C4-2B (cell line): ENCODE measurements around the gene ALG2.

Experiments used
- H3K27ac ChIP-seq: fragments of 450-650 bp; 2 replicates; pipeline ENCODE4 v1.5.1; 2017
- CTCF ChIP-seq: fragments of 450-650 bp; conservative IDR thresholded peaks from 2 replicates; pipeline ENCODE4 v1.5.1; 2017; ENCODE audit warnings: mild to moderate bottlenecking
- ZFX ChIP-seq: fragments of 450-650 bp; IDR thresholded peaks from 2 replicates; pipeline ENCODE4 v1.6.1; 2017

ALG2 gene

GRCh38 chr9:99221621-99222415 lies at the start of gene ALG2, which contains the start of gene SEC61B:
TSS of gene ALG2 (minus strand) at chr9:99221942. CDS start at chr9:99221894, 48 bp downstream.
TSS of gene SEC61B (plus strand) at chr9:99222282. CDS start at chr9:99222364, 82 bp downstream.
- H3K27ac ChIP-seq = peak within 1 kb of the TSS; percentile 93
- TF ChIP-seq ZFX (peak; percentile 90), CTCF (no peak)

GRCh38 chr9:99270491-99270890 lies 48.7 kb upstream of the ALG2 start:
- H3K27ac ChIP-seq = no peak overlapping the region
- no peak for TF ChIP-seq ZFX
- TF ChIP-seq CTCF = no peak

- H3K27ac ChIP-seq = no peak overlapping the region
- no peak for TF ChIP-seq CTCF
- TF ChIP-seq ZFX = no peak
Observed at GRCh38 chr9:99269416-99269815, 47.7 kb upstream of the ALG2 start.

GRCh38 chr9:99266255-99267023 lies 44.7 kb upstream of the ALG2 start:
- no peak overlapping the region for H3K27ac ChIP-seq
- TF ChIP-seq ZFX = no peak
- peak; percentile 91 for TF ChIP-seq CTCF

GRCh38 chr9:99265691-99266090 lies 43.9 kb upstream of the ALG2 start:
- no peak overlapping the region for H3K27ac ChIP-seq
- no peak for TF ChIP-seq ZFX
- TF ChIP-seq CTCF = no peak

- TF ChIP-seq CTCF = no peak; the same call in 1 of the 2 replicates
- no peak for TF ChIP-seq ZFX
- H3K27ac ChIP-seq = no peak overlapping the region
Observed at GRCh38 chr9:99264070-99264680, 42.4 kb upstream of the ALG2 start.

- no peak overlapping the region for H3K27ac ChIP-seq
Observed at GRCh38 chr9:99262949-99263418, 41.2 kb upstream of the ALG2 start.

More at GRCh38 chr9:99262949-99263418, 41.2 kb upstream of the ALG2 start:
- no peak for TF ChIP-seq CTCF
- TF ChIP-seq ZFX = no peak
